Measurements from ENCODE around the gene ANKS4B. TPM values are rescaled to one million over a fixed set of nuclear protein-coding genes. Genes with fewer than 3 reads are reported as not detected.

The ANKS4B gene
- total RNA-seq = 1 to 10 TPM in 2 of 5 donors, not detected in 3; 2.8 to 9.0 TPM
- under 1 TPM; 0.23 to 0.61 (median 0.31) TPM for polyA plus RNA-seq
- long read RNA-seq, donor 1, full-length matches to known transcripts = 2 of 2 reads
- long read RNA-seq, donor 1, partial matches to known transcripts = 0 of 2 reads
- long read RNA-seq, donor 1, other reads (novel, unspliced or antisense) = 0 of 2 reads
- long read RNA-seq, donor 2, full-length matches to known transcripts = 2 of 2 reads
- long read RNA-seq, donor 2, partial matches to known transcripts = 0 of 2 reads
- long read RNA-seq, donor 2, other reads (novel, unspliced or antisense) = 0 of 2 reads
- long read RNA-seq, donor 3 = 0 reads
- long read RNA-seq, donor 4 = 0 reads
- long read RNA-seq, donor 5 = 0 reads
- long read RNA-seq, donor 6, full-length matches to known transcripts = 2 of 2 reads
- long read RNA-seq, donor 6, partial matches to known transcripts = 0 of 2 reads
- long read RNA-seq, donor 6, other reads (novel, unspliced or antisense) = 0 of 2 reads
- long read RNA-seq, donor 7, full-length matches to known transcripts = 3 of 3 reads
- long read RNA-seq, donor 7, partial matches to known transcripts = 0 of 3 reads
- long read RNA-seq, donor 7, other reads (novel, unspliced or antisense) = 0 of 3 reads
- long read RNA-seq, donor 8 = 0 reads
- long read RNA-seq, donor 9 = 0 reads
- long read RNA-seq, donor 10, full-length matches to known transcripts = 3 of 3 reads
- long read RNA-seq, donor 10, partial matches to known transcripts = 0 of 3 reads
- long read RNA-seq, donor 10, other reads (novel, unspliced or antisense) = 0 of 3 reads

- no peaks in the 10 kb centered on the region for H3K4me1 ChIP-seq
- intact Hi-C loops (cut with DNase I; ENCODE audit: low total_unique reads) = no loop called here
- DNase-seq = peak; percentile 29 to 68
- H3K27ac ChIP-seq = no peak within 1 kb of the TSS
- no peaks in the 10 kb centered on the region for H3K36me3 ChIP-seq
- TF ChIP-seq CTCF (IDR thresholded peaks at IDR 0.05) = no peak
- TF ChIP-seq EP300 (IDR thresholded peaks at IDR 0.05) = no peak
- TF ChIP-seq POLR2A (IDR thresholded peaks at IDR 0.05) = no peak
- no peak for TF ChIP-seq POLR2AphosphoS5 (IDR thresholded peaks at IDR 0.05)
- H3K27me3 ChIP-seq = peaks cover 0 to 11% (median 0%) of the 10 kb centered on the region in 3 donors
- no peaks in the 10 kb centered on the region for H3K9me3 ChIP-seq
- 56 to 72% (median 64%) methylated on average over 11 of the region's 11 CpGs for WGBS, 5 donors
- H3K4me3 ChIP-seq = peak within 1 kb of the TSS in 1 of 4 donors; percentile 1
Observed at GRCh38 chr16:21233521-21234150, at the start of gene ANKS4B. Gene ANKS4B, plus strand, starts transcription at chr16:21233699. Its CDS starts 39 bp downstream, at chr16:21233738.

GRCh38 chr16:21183995-21184394 is 49.5 kb upstream of the ANKS4B start:
- Histone ChIP-seq H3K4me1 (peaks cover 0 to 10% (median 6%) of the 10 kb centered on the region in 4 donors), H3K27ac (no peak overlapping the region), H3K36me3 (peaks cover 15 to 40% (median 36%) of the 10 kb centered on the region in 4 donors), H3K27me3 (no peaks in the 10 kb centered on the region), H3K4me3 (no peak overlapping the region), H3K9me3 (no peaks in the 10 kb centered on the region)
- 84 to 89% (median 87%) methylated on average over 3 of the region's 3 CpGs for WGBS, 5 donors
- intact Hi-C loops (cut with DNase I; ENCODE audit: low total_unique reads) = no loop called here
- DNase-seq = no peak
- no peak for TF ChIP-seq POLR2A (IDR thresholded peaks at IDR 0.05)
- TF ChIP-seq POLR2AphosphoS5 (IDR thresholded peaks at IDR 0.05) = no peak
- no peak for TF ChIP-seq EP300 (IDR thresholded peaks at IDR 0.05)
- no peak for TF ChIP-seq CTCF (IDR thresholded peaks at IDR 0.05)

- WGBS, 5 donors = 76 to 86% (median 81%) methylated on average over 3 of the region's 3 CpGs
- DNase-seq = no peak
- H3K9me3 ChIP-seq = no peaks in the 10 kb centered on the region
- no peak overlapping the region for H3K27ac ChIP-seq
- peaks cover 0 to 10% (median 7%) of the 10 kb centered on the region in 4 donors for H3K4me1 ChIP-seq
- TF ChIP-seq POLR2AphosphoS5 (IDR thresholded peaks at IDR 0.05) (no peak), POLR2A (IDR thresholded peaks at IDR 0.05) (no peak), CTCF (IDR thresholded peaks at IDR 0.05) (no peak), EP300 (IDR thresholded peaks at IDR 0.05) (no peak)
- H3K36me3 ChIP-seq = peaks cover 15 to 32% (median 28%) of the 10 kb centered on the region in 4 donors
- no peaks in the 10 kb centered on the region for H3K27me3 ChIP-seq
- no peak overlapping the region for H3K4me3 ChIP-seq
- intact Hi-C loops (cut with DNase I; ENCODE audit: low total_unique reads) = loop anchor here (5.0 kb wide), 1 partner anchor 117 kb away; no protein-coding TSS in a partner anchor
Observed at GRCh38 chr16:21184834-21185233, 48.7 kb upstream of the ANKS4B start.

All from stomach (tissue), 19 donors.